Measurements from ENCODE around the gene DNAJA2.
A peak's percentile ranks its signal among the peaks of the same experiment; 100 is the strongest.
"Not testable (repeated sequence)": the region's sequence is repeated elsewhere in the genome, so short reads cannot be mapped to it uniquely, and the experiment has no call there.

DNAJA2 gene

GRCh38 chr16:46974352-46974751, 878 bp upstream of the DNAJA2 start:
- DNase-seq: no peak

DNA sequence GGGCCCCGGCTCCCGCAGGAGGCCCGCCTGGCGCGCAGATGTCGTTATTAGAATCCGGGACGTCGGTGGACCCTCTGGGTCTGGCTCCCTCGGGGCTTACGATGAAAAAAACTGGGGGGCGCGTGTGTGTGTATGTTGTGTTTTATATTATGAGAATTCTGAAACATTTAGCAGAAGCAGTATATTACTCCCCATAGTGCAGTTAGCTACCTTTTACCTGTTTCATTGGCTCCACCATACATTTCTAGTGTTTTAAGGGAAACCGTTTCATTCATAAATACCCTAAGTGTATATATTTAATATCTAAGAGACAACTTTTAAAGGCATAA, 486 bp upstream of the DNAJA2 start:
- DNase-seq: no peak

DNA sequence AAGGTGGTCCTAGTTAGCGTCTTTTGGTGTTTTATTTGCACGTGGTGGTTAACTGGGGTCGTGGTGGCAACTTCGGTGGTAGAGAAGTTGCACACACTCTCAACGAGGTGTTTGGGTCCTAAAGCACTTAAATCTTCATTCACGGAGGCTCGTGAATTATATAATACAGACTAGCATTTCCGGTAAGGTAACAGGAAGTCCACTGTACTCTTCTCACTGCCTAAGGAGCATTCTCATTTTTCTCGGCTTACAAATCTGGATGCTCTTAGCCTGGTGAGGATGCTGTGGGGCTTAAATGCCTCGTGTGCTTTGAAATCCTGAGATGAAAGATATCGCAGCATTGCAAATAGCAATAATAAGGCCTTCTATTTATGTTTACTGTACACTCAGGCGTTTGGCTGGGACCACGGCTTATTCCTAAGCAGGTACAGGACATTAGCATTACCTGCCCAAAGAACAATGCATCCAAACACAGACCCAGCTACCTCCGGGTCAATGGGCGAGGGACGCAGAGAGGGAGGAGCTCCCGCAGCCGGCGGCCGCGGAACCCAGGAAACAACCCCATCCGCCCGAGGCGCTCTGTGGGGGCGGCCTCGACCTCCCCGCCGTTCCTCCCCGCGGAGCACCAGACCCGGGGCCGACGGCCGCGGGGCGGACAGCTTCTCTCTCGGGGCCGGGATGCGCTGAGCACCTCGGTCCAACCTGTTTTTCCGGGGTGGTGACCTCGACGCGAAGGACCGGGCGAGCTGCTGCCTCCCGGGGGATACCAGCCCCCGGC, 856 bp downstream of the DNAJA2 start:
- peak; percentile 50 for DNase-seq

DNA sequence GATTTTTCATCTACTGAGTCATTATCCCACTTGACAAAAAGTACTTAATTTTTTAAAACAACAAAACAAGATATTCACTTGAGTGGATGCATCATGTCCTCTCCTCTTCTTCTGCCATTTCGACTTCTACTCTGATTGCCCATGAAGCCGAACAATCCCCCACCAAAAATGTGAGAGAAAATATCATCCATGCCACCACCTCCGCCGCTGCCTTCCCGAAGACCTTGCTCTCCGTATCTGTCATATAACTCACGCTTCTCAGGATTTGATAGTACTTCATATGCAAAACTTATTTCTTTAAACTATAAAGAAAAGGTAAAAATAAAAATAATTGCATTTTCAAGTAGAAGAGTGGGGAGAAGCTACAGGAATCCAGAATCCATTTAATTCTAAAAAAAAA, 2.2 kb downstream of the DNAJA2 start:
- no peak for DNase-seq

GRCh38 chr16:46970089-46970488, 3.4 kb downstream of the DNAJA2 start:
- DNase-seq: no peak

- no peak for DNase-seq
Measured at GRCh38 chr16:46968063-46968435, 5.4 kb downstream of the DNAJA2 start.

DNA sequence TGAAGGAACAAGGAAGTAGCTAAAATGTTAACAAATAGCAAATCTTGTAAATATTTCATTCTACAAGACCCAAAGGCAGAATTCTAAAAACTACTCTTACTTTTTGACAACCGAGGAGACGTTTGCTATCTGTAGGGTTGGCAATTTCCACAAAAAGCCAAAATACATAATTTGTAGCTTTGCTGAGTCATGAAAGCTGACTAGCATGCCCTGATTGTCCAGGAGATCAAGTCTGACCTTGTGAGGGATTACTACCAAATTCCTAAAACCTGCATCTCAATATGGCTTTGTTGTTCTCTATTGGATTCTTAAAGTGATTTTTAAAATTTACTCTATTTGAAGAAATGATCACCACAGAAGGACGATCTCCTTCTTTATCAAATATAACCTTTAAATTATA, 10.8 kb downstream of the DNAJA2 start:
- DNase-seq: no peak

- DNase-seq: no peak
Measured at GRCh38 chr16:46961373-46962353, 11.8 kb downstream of the DNAJA2 start.

DNA sequence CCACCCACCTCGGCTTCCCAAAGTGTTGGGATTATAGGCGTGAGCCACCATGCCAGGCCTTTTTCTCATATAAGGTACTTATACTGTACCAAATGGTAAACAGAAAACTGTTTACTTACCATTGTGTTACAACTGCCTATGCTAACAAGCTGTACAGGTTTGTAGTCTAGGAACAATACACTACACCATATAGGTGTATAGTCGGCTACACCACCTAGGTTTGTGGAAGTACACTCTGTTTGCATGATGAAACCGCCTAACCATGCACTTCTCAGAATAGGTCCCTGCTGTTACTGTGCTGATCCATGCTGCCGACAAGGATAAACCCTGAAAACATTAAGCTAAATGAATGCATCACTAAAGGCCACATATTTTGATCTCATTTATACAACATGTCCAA, 18.9 kb downstream of the DNAJA2 start:
- DNase-seq: no peak

- no peak for DNase-seq
Measured at GRCh38 chr16:46950009-46950408, 23.5 kb downstream of the DNAJA2 start.

- peak; percentile 15 for DNase-seq
Measured at GRCh38 chr16:46949241-46949892, 24.1 kb downstream of the DNAJA2 start.

- DNase-seq: no peak
Measured at GRCh38 chr16:46948548-46949166, 24.8 kb downstream of the DNAJA2 start.

- peak; percentile 13 for DNase-seq
Measured at GRCh38 chr16:46947900-46948547, 25.4 kb downstream of the DNAJA2 start.

DNA sequence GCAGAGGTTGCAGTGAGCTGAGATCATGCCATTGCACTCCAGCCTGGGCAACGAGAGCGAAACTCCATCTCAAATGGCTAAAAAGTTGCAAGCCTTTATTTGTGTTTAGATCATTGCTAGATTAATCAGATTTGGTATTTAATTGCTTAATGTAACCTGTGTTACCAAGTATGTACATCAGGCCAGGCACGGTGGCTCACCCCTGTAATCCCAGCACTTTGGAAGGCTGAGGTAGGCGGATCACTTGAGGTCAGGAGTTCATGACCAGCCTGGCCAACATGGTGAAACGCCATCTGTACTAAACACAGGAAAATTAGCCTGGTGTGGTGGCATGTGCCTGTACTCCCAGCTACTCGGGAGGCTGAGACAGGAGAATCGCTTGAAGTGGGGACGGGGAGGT, 28.8 kb downstream of the DNAJA2 start:
- not testable (repeated sequence) for DNase-seq

DNA sequence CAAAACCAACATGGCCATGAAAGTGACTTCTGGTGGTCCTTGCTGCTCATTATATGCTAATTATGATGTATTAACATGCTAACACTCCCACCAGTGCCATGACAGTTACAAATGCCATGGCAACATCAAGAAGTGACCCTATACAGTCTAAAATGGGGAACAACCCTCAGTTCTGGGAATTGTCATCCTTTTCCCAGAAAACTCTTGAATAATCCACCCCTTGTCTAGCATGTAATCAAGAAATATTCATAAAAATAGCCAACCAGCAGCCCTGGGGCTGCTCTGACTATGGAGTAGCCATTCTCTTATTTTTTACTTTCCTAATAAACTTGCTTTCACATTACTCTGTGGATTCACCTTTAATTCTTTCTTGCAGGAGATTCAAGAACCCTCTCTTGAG, 35.9 kb downstream of the DNAJA2 start:
- DNase-seq: no peak

GRCh38 chr16:46932802-46933201, 40.7 kb downstream of the DNAJA2 start:
- no peak for DNase-seq

DNA sequence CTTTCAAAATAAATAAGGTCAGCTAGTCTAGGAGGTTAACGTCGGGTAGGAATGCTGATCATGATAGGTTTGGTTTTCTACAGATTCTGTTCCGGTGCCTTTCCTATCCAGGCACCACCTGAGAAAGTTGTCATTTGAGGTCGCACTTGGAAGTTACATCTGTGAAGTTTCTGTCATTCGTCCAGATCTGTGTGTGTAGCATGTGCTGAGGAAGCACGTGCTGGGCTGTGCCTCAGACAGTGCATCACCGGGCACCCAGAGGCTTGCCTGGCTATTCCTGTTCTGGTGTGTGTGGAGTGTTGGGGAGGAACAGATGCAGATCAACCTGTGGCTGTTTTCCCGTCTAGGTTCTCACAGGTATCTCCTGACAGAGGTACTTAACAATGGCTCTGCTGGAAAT, 42.6 kb downstream of the DNAJA2 start:
- DNase-seq: no peak

DNA sequence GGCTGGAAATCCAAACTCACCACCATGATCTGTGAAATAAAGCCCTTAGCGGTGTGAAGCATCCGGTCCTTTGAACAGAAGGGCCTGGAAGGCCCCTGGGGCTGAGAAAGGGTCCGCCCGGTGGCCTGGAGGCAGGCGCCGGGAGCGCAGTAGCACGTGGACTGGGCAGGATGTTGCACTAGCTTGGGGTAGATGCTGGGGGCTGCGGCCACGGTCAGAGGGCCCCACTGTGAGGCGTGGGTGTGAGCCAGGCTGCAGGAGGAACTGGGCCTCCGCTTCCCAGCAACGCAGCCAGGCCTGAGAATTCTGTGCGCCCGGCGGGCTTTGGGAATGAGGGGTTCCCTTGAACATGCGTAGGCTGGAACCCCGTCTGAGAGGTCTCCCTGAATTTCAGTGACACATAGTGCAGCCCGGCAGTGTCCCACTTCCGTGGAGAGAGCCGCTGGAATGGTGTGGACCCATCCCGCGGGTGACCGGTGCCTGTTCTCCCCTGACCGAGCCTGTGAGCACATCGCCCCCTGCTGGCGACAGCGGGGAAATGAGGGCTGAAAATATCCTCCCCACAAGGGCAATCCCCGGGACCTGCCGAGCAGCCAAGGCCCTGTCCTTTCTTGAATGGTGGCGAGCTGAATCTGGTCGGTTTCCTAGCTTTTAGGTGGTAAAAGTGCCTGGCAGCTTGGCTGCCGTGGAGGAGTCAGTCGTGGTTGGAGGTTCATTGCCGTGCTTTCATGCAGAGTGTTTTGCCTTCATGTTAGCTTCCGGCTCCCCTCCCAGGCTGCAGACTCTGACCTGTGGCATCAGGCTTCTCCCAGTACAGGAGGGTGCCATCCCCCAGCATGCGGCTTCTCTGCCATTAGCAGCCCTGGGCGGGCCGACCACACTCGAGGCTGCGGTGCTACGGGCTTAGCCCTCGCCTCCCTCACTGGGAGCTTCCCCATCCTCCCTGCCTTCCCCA, 43.8 kb downstream of the DNAJA2 start:
- DNase-seq: peak; percentile 66

DNA sequence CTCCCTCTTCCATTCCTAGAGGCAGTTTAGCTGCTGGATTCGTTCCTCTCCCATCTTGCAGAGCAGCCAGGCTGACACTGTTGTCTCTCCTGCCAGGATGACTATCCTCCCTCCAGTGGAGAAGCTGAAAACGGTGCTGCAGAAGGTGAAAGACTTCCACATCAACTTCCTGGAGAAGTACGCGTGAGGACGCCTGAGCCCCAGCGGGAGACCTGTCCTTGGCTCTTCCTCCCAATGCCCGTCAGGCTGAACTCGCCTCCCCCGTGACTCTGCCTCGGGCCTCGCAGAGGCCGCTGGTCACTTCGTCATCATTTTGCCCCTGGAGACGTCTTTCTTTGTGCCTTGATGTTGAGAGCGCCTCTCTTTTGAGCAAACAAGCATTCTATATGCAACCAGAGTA, 44.7 kb downstream of the DNAJA2 start:
- no peak for DNase-seq

DNA sequence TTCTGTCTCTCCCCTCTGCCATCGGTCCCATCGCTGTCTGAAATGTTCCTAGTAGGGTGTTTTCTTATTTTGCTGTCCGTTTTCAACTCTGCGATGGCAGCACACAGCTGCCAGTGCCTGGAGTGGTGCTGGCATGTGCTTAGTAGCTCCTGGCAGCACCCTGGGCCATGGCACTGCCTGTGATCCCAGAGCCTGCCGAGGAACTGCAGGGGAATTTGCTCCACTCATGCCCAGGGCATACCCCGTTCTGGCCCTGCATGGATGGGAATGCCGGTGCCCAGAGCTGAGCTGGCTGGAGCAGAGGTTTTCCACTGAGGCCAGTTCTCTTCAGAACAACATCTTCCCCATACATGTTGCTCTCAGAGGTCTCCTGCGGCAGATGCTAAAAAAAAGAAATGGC, 46.2 kb downstream of the DNAJA2 start:
- DNase-seq: no peak

DNA sequence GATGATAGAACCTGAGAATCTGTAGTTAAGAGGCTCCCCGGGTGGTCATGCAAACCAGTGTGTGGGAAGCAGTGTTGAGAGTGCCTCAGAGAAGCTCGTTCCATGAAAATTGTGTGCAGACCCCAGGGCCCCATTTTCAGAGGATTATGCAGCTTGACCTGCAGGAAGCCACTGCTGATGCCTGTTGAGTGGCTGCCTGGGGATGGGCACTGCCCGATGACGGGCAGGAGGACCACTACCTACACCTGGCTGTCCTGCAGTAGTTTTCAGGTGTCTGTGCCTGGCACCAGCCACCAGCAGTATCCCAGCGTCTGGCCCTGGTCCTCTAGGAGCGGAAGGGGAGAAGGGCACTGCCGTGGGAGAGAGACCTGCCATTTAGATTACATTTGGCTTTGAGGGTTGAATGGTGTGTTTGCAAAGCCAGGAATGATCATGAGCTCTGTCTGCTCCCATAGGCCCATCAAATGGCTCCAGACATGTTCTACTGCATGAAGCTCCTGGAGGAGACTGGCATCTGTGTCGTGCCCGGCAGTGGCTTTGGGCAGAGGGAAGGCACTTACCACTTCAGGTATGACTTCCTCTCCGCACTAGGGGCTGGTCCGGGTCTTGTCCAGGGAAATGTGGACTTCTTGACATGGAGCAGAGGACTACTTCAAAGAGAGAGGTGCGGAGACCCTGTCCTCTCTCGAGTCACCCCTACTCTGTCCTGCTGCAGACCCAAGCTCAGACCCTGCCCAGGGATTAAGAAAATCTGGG, 46.8 kb downstream of the DNAJA2 start:
- no peak for DNase-seq

All from stimulated activated CD4-positive, alpha-beta T cell treated with anti-CD3 and anti-CD28 coated beads, Interleukin-4, amount 100 ng/mL, for 1 hour (primary cell).